ENCODE results near the gene INSYN2B.
"Not testable (repeated sequence)": the region's sequence is repeated elsewhere in the genome, so short reads cannot be mapped to it uniquely, and the experiment has no call there.

INSYN2B gene

GRCh38 chr5:169848792-169849191 lies 131.5 kb downstream of the INSYN2B start:
- DNase-seq (ENCODE audit: low read depth), result no peak

GRCh38 chr5:169848271-169848670 lies 132.0 kb downstream of the INSYN2B start:
- no peak for DNase-seq (ENCODE audit: low read depth)

- DNase-seq (ENCODE audit: low read depth), result no peak
Measured at GRCh38 chr5:169847519-169847918, 132.8 kb downstream of the INSYN2B start.

- no peak for DNase-seq (ENCODE audit: low read depth)
Measured at GRCh38 chr5:169842699-169843098, 137.6 kb downstream of the INSYN2B start.

- no peak for DNase-seq (ENCODE audit: low read depth)
Measured at GRCh38 chr5:169840405-169840804, 139.9 kb downstream of the INSYN2B start.

GRCh38 chr5:169838688-169839087 lies 141.6 kb downstream of the INSYN2B start:
- no peak for DNase-seq (ENCODE audit: low read depth)

GRCh38 chr5:169837686-169838085 lies 142.6 kb downstream of the INSYN2B start:
- DNase-seq (ENCODE audit: low read depth), result no peak

- DNase-seq (ENCODE audit: low read depth), result no peak
Measured at GRCh38 chr5:169836835-169837536, 143.3 kb downstream of the INSYN2B start.

GRCh38 chr5:169834540-169834939 lies 145.8 kb downstream of the INSYN2B start:
- DNase-seq (ENCODE audit: low read depth), result not testable (repeated sequence)

GRCh38 chr5:169833681-169834292 lies 146.5 kb downstream of the INSYN2B start:
- DNase-seq (ENCODE audit: low read depth), result not testable (repeated sequence)

- DNase-seq (ENCODE audit: low read depth), result no peak
Measured at GRCh38 chr5:169832845-169833244, 147.4 kb downstream of the INSYN2B start.

- DNase-seq (ENCODE audit: low read depth), result no peak
Measured at GRCh38 chr5:169832304-169832703, 148.0 kb downstream of the INSYN2B start.

- DNase-seq (ENCODE audit: low read depth), result no peak
Measured at GRCh38 chr5:169831331-169831730, 149.0 kb downstream of the INSYN2B start.

GRCh38 chr5:169828385-169828784 lies 151.9 kb downstream of the INSYN2B start:
- no peak for DNase-seq (ENCODE audit: low read depth)

- no peak for DNase-seq (ENCODE audit: low read depth)
Measured at GRCh38 chr5:169827769-169828168, 152.5 kb downstream of the INSYN2B start.

GRCh38 chr5:169826618-169827017 lies 153.7 kb downstream of the INSYN2B start:
- no peak for DNase-seq (ENCODE audit: low read depth)

- no peak for DNase-seq (ENCODE audit: low read depth)
Measured at GRCh38 chr5:169817031-169817430, 163.3 kb downstream of the INSYN2B start.

GRCh38 chr5:169814522-169814921 lies 165.8 kb downstream of the INSYN2B start:
- DNase-seq (ENCODE audit: low read depth), result no peak
